Esophagus muscularis mucosa (tissue), 4 donors: ENCODE measurements around the gene IRGQ. TPM values are rescaled to one million over a fixed set of nuclear protein-coding genes. Genes with fewer than 3 reads are reported as not detected.
"Not testable (repeated sequence)": the region's sequence is repeated elsewhere in the genome, so short reads cannot be mapped to it uniquely, and the experiment has no call there.

Experiments
- DNase-seq: peaks from one replicate; pipeline ENCODE4 v3.0.0-alpha.2; 2017; ENCODE audit errors: extremely low spot score
- H3K27ac ChIP-seq, 4 donors: fragments of 200-600 bp; sonication (generic); replicated peaks in 1 of 4; 1 replicate in 3 of 4; 2 replicates in 1 of 4; pipeline ENCODE4 v1.5.1; 2016 to 2019; ENCODE audit warnings: mild to moderate bottlenecking in 1 of 4
- H3K27me3 ChIP-seq, 4 donors: fragments of 200-600 bp; sonication (generic); one replicate each; pipeline versions ENCODE4 v1.5.1 to v1.6.0; 2016 to 2019
- H3K36me3 ChIP-seq, 4 donors: fragments of 200-600 bp; sonication (generic); one replicate each; pipeline ENCODE4 v1.5.1; 2016 to 2019
- H3K4me1 ChIP-seq, 4 donors: fragments of 200-600 bp; sonication (generic); one replicate each; pipeline ENCODE4 v1.5.1; 2016 to 2019
- H3K4me3 ChIP-seq, 4 donors: fragments of 200-600 bp; sonication (generic); 1 replicate in 2 of 4; 2 replicates in 2 of 4; pipeline ENCODE4 v1.5.1; 2016 to 2019; ENCODE audit warnings: mild to moderate bottlenecking in 4 of 4, moderate library complexity in 1 of 4
- H3K9me3 ChIP-seq, 4 donors: fragments of 200-600 bp; sonication (generic); 1 replicate in 3 of 4; 2 replicates in 1 of 4; pipeline ENCODE4 v1.5.1; 2016 to 2019
- CTCF ChIP-seq, 3 experiments: fragments of 200-600 bp in 2 of 3; fragments of 450-650 bp in 1 of 3; sonication (generic) in 2 of 3; IDR thresholded peaks; one replicate each; pipeline ENCODE4 v1.5.1; 2017 to 2019; ENCODE audit warnings: antibody characterized with exemption in 3 of 3, mild to moderate bottlenecking in 2 of 3, moderate library complexity in 1 of 3
- EP300 ChIP-seq: sonication (generic); formaldehyde crosslinking; IDR thresholded peaks from one replicate; pipeline ENCODE4 v1.6.1; 2017; ENCODE audit warnings: antibody characterized with exemption
- POLR2A ChIP-seq: fragments of 450-650 bp; IDR thresholded peaks from one replicate; pipeline ENCODE4 v1.6.1; 2017; ENCODE audit warnings: antibody characterized with exemption, moderate library complexity, mild to moderate bottlenecking, low read depth
- POLR2AphosphoS5 ChIP-seq, 2 donors: sonication (generic); formaldehyde crosslinking; IDR thresholded peaks; one replicate each; pipeline ENCODE4 v1.6.1; 2017; ENCODE audit warnings: antibody characterized with exemption in 2 of 2
- WGBS: methylation state at CpG from one replicate; pipeline ENCODE4 v1.1.5; 2018; 5-methylcytosine and 5-hydroxymethylcytosine counted together
- intact Hi-C: fragments of 100-400 bp; cut with DNase I; formaldehyde crosslinking; loops from one replicate; pipeline ENCODE4 v1.15.1; 2023
- total RNA-seq, 4 donors: library from RNA; depleted of rRNA; stranded (reverse); fragments of >200 nt; gene quantifications; one replicate each; pipeline versions ENCODE4 v1.1.0 to v1.2.1, GENCODE V29; 2016

The IRGQ gene
- total RNA-seq, 4 donors from 2014 or later = 20.3 to 36.0 (median 28.6) TPM

- intact Hi-C loops = no loop called here
- WGBS = 74% methylated on average over 25 of the region's 28 CpGs
- Histone ChIP-seq H3K9me3 (no peaks in the 10 kb centered on the region), H3K4me1 (peaks cover 0 to 6% (median 0%) of the 10 kb centered on the region in 4 donors), H3K27ac (no peak overlapping the region), H3K27me3 (no peaks in the 10 kb centered on the region), H3K4me3 (no peak overlapping the region), H3K36me3 (peaks cover 16 to 55% (median 38%) of the 10 kb centered on the region in 4 donors)
- TF ChIP-seq POLR2AphosphoS5 (IDR thresholded peaks at IDR 0.05) (no peak), EP300 (no peak), POLR2A (no peak), CTCF (IDR thresholded peaks at IDR 0.05) (no peak)
- no peak for DNase-seq
Measured at GRCh38 chr19:43607238-43608205, 11.6 kb upstream of the IRGQ start.

GRCh38 chr19:43606569-43607229, 10.8 kb upstream of the IRGQ start:
- 92% methylated on average over 7 of the region's 7 CpGs for WGBS
- intact Hi-C loops = no loop called here
- H3K27me3 ChIP-seq = no peaks in the 10 kb centered on the region
- H3K4me1 ChIP-seq = no peaks in the 10 kb centered on the region
- TF ChIP-seq EP300 (no peak), POLR2A (no peak), POLR2AphosphoS5 (IDR thresholded peaks at IDR 0.05) (no peak), CTCF (IDR thresholded peaks at IDR 0.05) (no peak)
- DNase-seq = no peak
- H3K4me3 ChIP-seq = no peak overlapping the region
- no peaks in the 10 kb centered on the region for H3K9me3 ChIP-seq
- H3K36me3 ChIP-seq = peaks cover 14 to 55% (median 34%) of the 10 kb centered on the region in 4 donors
- H3K27ac ChIP-seq = no peak overlapping the region

- intact Hi-C loops = no loop called here
- TF ChIP-seq EP300 (no peak), CTCF (IDR thresholded peaks at IDR 0.05) (no peak), POLR2AphosphoS5 (IDR thresholded peaks at IDR 0.05) (no peak), POLR2A (no peak)
- Histone ChIP-seq H3K36me3 (peaks cover 10 to 58% (median 36%) of the 10 kb centered on the region in 4 donors), H3K4me3 (no peak overlapping the region), H3K9me3 (no peaks in the 10 kb centered on the region), H3K27ac (no peak overlapping the region), H3K27me3 (no peaks in the 10 kb centered on the region), H3K4me1 (no peaks in the 10 kb centered on the region)
- DNase-seq = no peak
- 75% methylated on average over 7 of the region's 7 CpGs for WGBS
Measured at GRCh38 chr19:43605875-43606568, 10.1 kb upstream of the IRGQ start.

GRCh38 chr19:43600326-43600725, 4.4 kb upstream of the IRGQ start:
- DNase-seq, H3K9me3 ChIP-seq, H3K27me3 ChIP-seq, H3K27ac ChIP-seq, intact Hi-C loops, H3K4me3 ChIP-seq: not testable (repeated sequence)
- 58% methylated on average over 4 of the region's 5 CpGs for WGBS
- Histone ChIP-seq H3K4me1 (peaks cover 13 to 24% (median 23%) of the 10 kb centered on the region in 4 donors), H3K36me3 (peaks cover 4 to 57% (median 37%) of the 10 kb centered on the region in 4 donors)
